DND-41 (cell line): Measurements from ENCODE around the gene ZNF526.

Source experiments
- CTCF ChIP-seq: IDR thresholded peaks from 2 replicates; pipeline ENCODE4 v1.5.1; 2012; ENCODE audit warnings: borderline replicate concordance, low read length, moderate library complexity, mild to moderate bottlenecking; ENCODE audit not compliant: poor library complexity, severe bottlenecking; ENCODE audit errors: extremely low read depth
- EZH2 ChIP-seq: IDR thresholded peaks from 3 replicates; pipeline ENCODE4 v1.6.1; 2012; ENCODE audit warnings: borderline replicate concordance, low read depth, mild to moderate bottlenecking, moderate library complexity, low read length, inconsistent platforms; ENCODE audit not compliant: severe bottlenecking

DNA sequence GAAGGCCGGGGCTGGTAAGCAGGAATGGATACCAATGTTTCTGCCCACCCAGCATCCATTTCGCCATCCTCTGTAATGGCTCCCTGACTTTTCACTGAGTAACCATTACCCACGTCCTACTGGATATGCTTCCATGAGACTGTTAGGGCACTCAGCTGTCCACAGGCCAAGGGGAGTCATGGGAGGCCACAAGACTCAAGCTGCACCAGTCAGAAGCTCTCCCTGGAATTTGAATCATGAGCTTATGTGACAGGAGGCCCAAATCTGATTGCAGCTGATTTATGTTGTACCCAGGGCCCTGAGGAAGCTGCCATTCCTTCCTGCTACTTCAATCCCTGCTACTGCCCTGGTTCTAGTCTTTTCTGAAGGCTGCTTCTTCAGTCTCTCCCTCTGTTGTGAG lies 31.0 kb upstream of the ZNF526 start:
- TF ChIP-seq CTCF: no peak
- TF ChIP-seq EZH2: no peak
